HEK293 (cell line): ENCODE results near the gene ENDOV.

Source experiments
- EGR2 ChIP-seq: fragments of 450-650 bp; formaldehyde crosslinking; IDR thresholded peaks from 2 replicates; pipeline ENCODE4 v1.5.1; 2016; ENCODE audit warnings: low read depth, missing biosample characterization, missing genetic modification characterization
- GLIS1 ChIP-seq: fragments of 450-650 bp; formaldehyde crosslinking; IDR thresholded peaks from 2 replicates; pipeline ENCODE4 v1.5.1; 2016; ENCODE audit warnings: missing biosample characterization, missing genetic modification characterization
- GLIS2 ChIP-seq: fragments of 450-650 bp; formaldehyde crosslinking; IDR thresholded peaks from 2 replicates; pipeline ENCODE4 v1.5.1; 2016; ENCODE audit warnings: missing biosample characterization, missing genetic modification characterization
- HOXC10 ChIP-seq: sonication (generic); formaldehyde crosslinking; IDR thresholded peaks from 2 replicates; pipeline ENCODE4 v1.8.1; 2023; ENCODE audit warnings: mild to moderate bottlenecking, missing genetic modification reagents
- KLF10 ChIP-seq: fragments of 450-650 bp; IDR thresholded peaks from 2 replicates; pipeline ENCODE4 v1.5.1; 2018; ENCODE audit warnings: missing biosample characterization, mild to moderate bottlenecking, missing genetic modification characterization
- KLF8 ChIP-seq: fragments of 450-650 bp; formaldehyde crosslinking; IDR thresholded peaks from 2 replicates; pipeline ENCODE4 v1.5.1; 2016; ENCODE audit warnings: missing biosample characterization, missing genetic modification characterization
- SALL2 ChIP-seq: fragments of 450-650 bp; formaldehyde crosslinking; IDR thresholded peaks from 2 replicates; pipeline ENCODE4 v1.5.0; 2017; ENCODE audit warnings: missing biosample characterization, mild to moderate bottlenecking, missing genetic modification characterization, borderline replicate concordance
- SCRT2 ChIP-seq: fragments of 450-650 bp; formaldehyde crosslinking; IDR thresholded peaks from 2 replicates; pipeline ENCODE4 v1.5.1; 2016; ENCODE audit warnings: missing biosample characterization, missing genetic modification characterization
- SP7 ChIP-seq: fragments of 450-650 bp; formaldehyde crosslinking; IDR thresholded peaks from 2 replicates; pipeline ENCODE4 v1.5.1; 2016; ENCODE audit warnings: missing biosample characterization, missing genetic modification characterization
- TCF7L2 ChIP-seq: IDR thresholded peaks from 2 replicates; pipeline ENCODE4 v1.6.1; 2011; ENCODE audit warnings: low read depth, mild to moderate bottlenecking, inconsistent platforms, low read length, moderate library complexity, borderline replicate concordance
- ZBTB17 ChIP-seq: fragments of 450-650 bp; formaldehyde crosslinking; IDR thresholded peaks from 2 replicates; pipeline ENCODE4 v1.5.1; 2016; ENCODE audit warnings: missing biosample characterization, missing genetic modification characterization
- ZBTB48 ChIP-seq: fragments of 450-650 bp; formaldehyde crosslinking; IDR thresholded peaks from 2 replicates; pipeline ENCODE4 v1.5.1; 2016; ENCODE audit warnings: missing biosample characterization, missing genetic modification characterization
- ZBTB7A ChIP-seq: fragments of 450-650 bp; formaldehyde crosslinking; IDR thresholded peaks from 2 replicates; pipeline ENCODE4 v1.5.1; 2016; ENCODE audit warnings: low read depth, missing biosample characterization, missing genetic modification characterization
- ZBTB8A ChIP-seq: fragments of 450-650 bp; formaldehyde crosslinking; IDR thresholded peaks from 2 replicates; pipeline ENCODE4 v1.5.1; 2016; ENCODE audit warnings: missing biosample characterization, missing genetic modification characterization
- ZFHX2 ChIP-seq: fragments of 450-650 bp; formaldehyde crosslinking; conservative IDR thresholded peaks from 2 replicates; pipeline ENCODE4 v1.5.1; 2016; ENCODE audit warnings: missing biosample characterization, missing genetic modification characterization
- ZFP37 ChIP-seq: fragments of 450-650 bp; formaldehyde crosslinking; IDR thresholded peaks from 2 replicates; pipeline ENCODE4 v1.5.1; 2016; ENCODE audit warnings: missing biosample characterization, missing genetic modification characterization
- ZFP69B ChIP-seq: fragments of 450-650 bp; formaldehyde crosslinking; IDR thresholded peaks from 2 replicates; pipeline ENCODE4 v1.5.1; 2016; ENCODE audit warnings: missing biosample characterization, missing genetic modification characterization
- ZNF26 ChIP-seq: fragments of 450-650 bp; formaldehyde crosslinking; IDR thresholded peaks from 2 replicates; pipeline ENCODE4 v1.5.1; 2016; ENCODE audit warnings: missing biosample characterization, missing genetic modification characterization
- ZNF266 ChIP-seq: fragments of 450-650 bp; formaldehyde crosslinking; IDR thresholded peaks from 2 replicates; pipeline ENCODE4 v1.5.1; 2016; ENCODE audit warnings: missing biosample characterization, missing genetic modification characterization, low read depth
- ZNF324 ChIP-seq: fragments of 450-650 bp; formaldehyde crosslinking; IDR thresholded peaks from 2 replicates; pipeline ENCODE4 v1.5.1; 2016; ENCODE audit warnings: missing biosample characterization, missing genetic modification characterization
- ZNF510 ChIP-seq: fragments of 450-650 bp; formaldehyde crosslinking; IDR thresholded peaks from 2 replicates; pipeline ENCODE4 v1.5.1; 2018; ENCODE audit warnings: mild to moderate bottlenecking, missing genetic modification characterization, missing biosample characterization; ENCODE audit not compliant: insufficient replicate concordance
- ZNF518A ChIP-seq: fragments of 450-650 bp; formaldehyde crosslinking; conservative IDR thresholded peaks from 2 replicates; pipeline ENCODE4 v1.5.1; 2016; ENCODE audit warnings: low read depth, missing biosample characterization, missing genetic modification characterization
- ZNF571 ChIP-seq: fragments of 450-650 bp; formaldehyde crosslinking; IDR thresholded peaks from 2 replicates; pipeline ENCODE4 v1.5.0; 2017; ENCODE audit warnings: missing biosample characterization, missing genetic modification characterization
- ZNF610 ChIP-seq: fragments of 450-650 bp; formaldehyde crosslinking; IDR thresholded peaks from 2 replicates; pipeline ENCODE4 v1.5.1; 2016; ENCODE audit warnings: missing biosample characterization, missing genetic modification characterization, borderline replicate concordance
- ZNF621 ChIP-seq: fragments of 450-650 bp; formaldehyde crosslinking; IDR thresholded peaks from 2 replicates; pipeline ENCODE4 v1.5.1; 2017; ENCODE audit warnings: missing biosample characterization, missing genetic modification characterization
- ZNF639 ChIP-seq: fragments of 450-650 bp; formaldehyde crosslinking; IDR thresholded peaks from 2 replicates; pipeline ENCODE4 v1.5.1; 2016; ENCODE audit warnings: missing biosample characterization, missing genetic modification characterization
- ZNF747 ChIP-seq: fragments of 450-650 bp; formaldehyde crosslinking; IDR thresholded peaks from 2 replicates; pipeline ENCODE4 v1.5.1; 2016; ENCODE audit warnings: missing biosample characterization, missing genetic modification characterization
- ZNF843 ChIP-seq: fragments of 450-650 bp; formaldehyde crosslinking; IDR thresholded peaks from 2 replicates; pipeline ENCODE4 v1.5.1; 2016; ENCODE audit warnings: missing biosample characterization, missing genetic modification characterization
- TF ChIP-seq, protein P1 (sequence below): fragments of 450-650 bp; formaldehyde crosslinking; IDR thresholded peaks from 2 replicates; pipeline ENCODE4 v1.5.1; 2016; ENCODE audit warnings: missing biosample characterization, missing genetic modification characterization, borderline replicate concordance

ENDOV gene

GRCh38 chr17:80454557-80455335 lies 39.8 kb downstream of the ENDOV start (continued):
- TF ChIP-seq, protein P1, sequence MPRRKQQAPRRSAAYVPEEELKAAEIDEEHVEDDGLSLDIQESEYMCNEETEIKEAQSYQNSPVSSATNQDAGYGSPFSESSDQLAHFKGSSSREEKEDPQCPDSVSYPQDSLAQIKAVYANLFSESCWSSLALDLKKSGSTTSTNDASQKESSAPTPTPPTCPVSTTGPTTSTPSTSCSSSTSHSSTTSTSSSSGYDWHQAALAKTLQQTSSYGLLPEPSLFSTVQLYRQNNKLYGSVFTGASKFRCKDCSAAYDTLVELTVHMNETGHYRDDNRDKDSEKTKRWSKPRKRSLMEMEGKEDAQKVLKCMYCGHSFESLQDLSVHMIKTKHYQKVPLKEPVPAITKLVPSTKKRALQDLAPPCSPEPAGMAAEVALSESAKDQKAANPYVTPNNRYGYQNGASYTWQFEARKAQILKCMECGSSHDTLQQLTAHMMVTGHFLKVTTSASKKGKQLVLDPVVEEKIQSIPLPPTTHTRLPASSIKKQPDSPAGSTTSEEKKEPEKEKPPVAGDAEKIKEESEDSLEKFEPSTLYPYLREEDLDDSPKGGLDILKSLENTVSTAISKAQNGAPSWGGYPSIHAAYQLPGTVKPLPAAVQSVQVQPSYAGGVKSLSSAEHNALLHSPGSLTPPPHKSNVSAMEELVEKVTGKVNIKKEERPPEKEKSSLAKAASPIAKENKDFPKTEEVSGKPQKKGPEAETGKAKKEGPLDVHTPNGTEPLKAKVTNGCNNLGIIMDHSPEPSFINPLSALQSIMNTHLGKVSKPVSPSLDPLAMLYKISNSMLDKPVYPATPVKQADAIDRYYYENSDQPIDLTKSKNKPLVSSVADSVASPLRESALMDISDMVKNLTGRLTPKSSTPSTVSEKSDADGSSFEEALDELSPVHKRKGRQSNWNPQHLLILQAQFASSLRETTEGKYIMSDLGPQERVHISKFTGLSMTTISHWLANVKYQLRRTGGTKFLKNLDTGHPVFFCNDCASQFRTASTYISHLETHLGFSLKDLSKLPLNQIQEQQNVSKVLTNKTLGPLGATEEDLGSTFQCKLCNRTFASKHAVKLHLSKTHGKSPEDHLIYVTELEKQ (tag by site-specific recombination), result peak; percentile 20; the same call in 1 of the 2 replicates
- TF ChIP-seq SALL2 (tag by site-specific recombination) (no peak), ZNF621 (no peak), ZFP37 (tag by site-specific recombination) (peak; percentile 83), ZFHX2 (peak; percentile 73), EGR2 (tag by site-specific recombination) (peak; percentile 59), ZNF571 (tag by site-specific recombination) (no peak), KLF10 (tag by site-specific recombination) (peak; percentile 51; the same call in 1 of the 2 replicates), ZNF26 (tag by site-specific recombination) (no peak), ZNF518A (peak; percentile 59), HOXC10 (0 out of 2 replicates have a peak, but pooled peaks have one; percentile 73), GLIS1 (peak; percentile 86), ZNF510 (tag by site-specific recombination) (no peak), SP7 (tag by site-specific recombination) (peak; percentile 25; the same call in 1 of the 2 replicates), KLF8 (tag by site-specific recombination) (peak; percentile 50; the same call in 1 of the 2 replicates), SCRT2 (no peak), ZBTB48 (tag by site-specific recombination) (peak; percentile 61), ZBTB17 (tag by site-specific recombination) (peak; percentile 51; the same call in 1 of the 2 replicates), ZNF610 (tag by site-specific recombination) (peak; percentile 59; the same call in 1 of the 2 replicates), ZNF639 (0 out of 2 replicates have a peak, but pooled peaks have one; percentile 22), GLIS2 (tag by site-specific recombination) (peak; percentile 71; the same call in 1 of the 2 replicates), ZBTB7A (tag by site-specific recombination) (0 out of 2 replicates have a peak, but pooled peaks have one; percentile 38), ZNF747 (tag by site-specific recombination) (no peak), ZNF843 (tag by site-specific recombination) (peak; percentile 9; the same call in 1 of the 2 replicates), ZBTB8A (tag by site-specific recombination) (peak; percentile 92), ZNF324 (tag by site-specific recombination) (0 out of 2 replicates have a peak, but pooled peaks have one; percentile 52), TCF7L2 (no peak), ZNF266 (tag by site-specific recombination) (0 out of 2 replicates have a peak, but pooled peaks have one; percentile 11), ZFP69B (tag by site-specific recombination) (peak; percentile 24; the same call in 1 of the 2 replicates)
